Activated T-helper 1 cell treated with Interleukin-2 at 50 U/mL for 16 hours (primary cell): ENCODE results near the gene MINDY3.
"Not testable (repeated sequence)": the region's sequence is repeated elsewhere in the genome, so short reads cannot be mapped to it uniquely, and the experiment has no call there.

ENCODE experiments used
- DNase-seq: peaks from one replicate; pipeline ENCODE4 v3.0.0-alpha.2; 2020; ENCODE audit warnings: low read depth

MINDY3 gene

GRCh38 chr10:15859906-15860691, at the start of gene MINDY3:
TSS of gene MINDY3 (minus strand) at chr10:15860507. CDS start at chr10:15860299, 208 bp downstream.
- peak; percentile 71 for DNase-seq

- no peak for DNase-seq
Measured at GRCh38 chr10:15901889-15902288, 41.6 kb upstream of the MINDY3 start.

- no peak for DNase-seq
Measured at GRCh38 chr10:15898046-15898445, 37.7 kb upstream of the MINDY3 start.

- no peak for DNase-seq
Measured at GRCh38 chr10:15897287-15897686, 37.0 kb upstream of the MINDY3 start.

- DNase-seq = no peak
Measured at GRCh38 chr10:15896654-15897053, 36.3 kb upstream of the MINDY3 start.

GRCh38 chr10:15884447-15884846, 24.1 kb upstream of the MINDY3 start:
- no peak for DNase-seq

GRCh38 chr10:15881542-15881941, 21.2 kb upstream of the MINDY3 start:
- DNase-seq = no peak

GRCh38 chr10:15879663-15880062, 19.4 kb upstream of the MINDY3 start:
- no peak for DNase-seq

- DNase-seq = no peak
Measured at GRCh38 chr10:15879058-15879457, 18.8 kb upstream of the MINDY3 start.

GRCh38 chr10:15877836-15878576, 17.7 kb upstream of the MINDY3 start:
- DNase-seq = no peak

- DNase-seq = not testable (repeated sequence)
Measured at GRCh38 chr10:15876274-15876673, 16.0 kb upstream of the MINDY3 start.

- DNase-seq = not testable (repeated sequence)
Measured at GRCh38 chr10:15872645-15873044, 12.3 kb upstream of the MINDY3 start.

GRCh38 chr10:15871823-15872222, 11.5 kb upstream of the MINDY3 start:
- no peak for DNase-seq

GRCh38 chr10:15869935-15870334, 9.6 kb upstream of the MINDY3 start:
- DNase-seq = no peak

GRCh38 chr10:15868006-15868405, 7.7 kb upstream of the MINDY3 start:
- DNase-seq = no peak

GRCh38 chr10:15865304-15865703, 5.0 kb upstream of the MINDY3 start:
- no peak for DNase-seq

GRCh38 chr10:15864419-15864818, 4.1 kb upstream of the MINDY3 start:
- no peak for DNase-seq

GRCh38 chr10:15863733-15864132, 3.4 kb upstream of the MINDY3 start:
- DNase-seq = no peak

- no peak for DNase-seq
Measured at GRCh38 chr10:15863323-15863722, 3.0 kb upstream of the MINDY3 start.

- DNase-seq = no peak
Measured at GRCh38 chr10:15860692-15861201, 440 bp upstream of the MINDY3 start.

- no peak for DNase-seq
Measured at GRCh38 chr10:15859509-15859905, 800 bp downstream of the MINDY3 start.

GRCh38 chr10:15858861-15859281, 1.4 kb downstream of the MINDY3 start:
- no peak for DNase-seq

- no peak for DNase-seq
Measured at GRCh38 chr10:15857107-15857575, 3.2 kb downstream of the MINDY3 start.
